Measurements from ENCODE around the gene ITPKB.
"Not testable (repeated sequence)": the region's sequence is repeated elsewhere in the genome, so short reads cannot be mapped to it uniquely, and the experiment has no call there.

The ITPKB gene

GRCh38 chr1:226603022-226603857 lies 135.8 kb downstream of the ITPKB start:
- Mint-ChIP-seq H3K4me3 (no peak overlapping the region), H3K36me3 (ENCODE audit: low read depth) (no peaks in the 10 kb centered on the region), H3K4me1 (ENCODE audit: low read depth) (peaks cover 1% of the 10 kb centered on the region), H3K27ac (no peak overlapping the region), H3K9me3 (no peaks in the 10 kb centered on the region), H3K27me3 (ENCODE audit: low read depth) (peaks cover 4% of the 10 kb centered on the region)

GRCh38 chr1:226602186-226603021 lies 136.7 kb downstream of the ITPKB start:
- Mint-ChIP-seq H3K27ac (no peak overlapping the region), H3K27me3 (ENCODE audit: low read depth) (peaks cover 6% of the 10 kb centered on the region), H3K36me3 (ENCODE audit: low read depth) (no peaks in the 10 kb centered on the region), H3K9me3 (no peaks in the 10 kb centered on the region), H3K4me3 (no peak overlapping the region), H3K4me1 (ENCODE audit: low read depth) (peaks cover 1% of the 10 kb centered on the region)

- peaks cover 1% of the 10 kb centered on the region for H3K4me1 Mint-ChIP-seq (ENCODE audit: low read depth)
- no peak overlapping the region for H3K4me3 Mint-ChIP-seq
- no peak overlapping the region for H3K27ac Mint-ChIP-seq
- peaks cover 6% of the 10 kb centered on the region for H3K27me3 Mint-ChIP-seq (ENCODE audit: low read depth)
- H3K9me3 Mint-ChIP-seq = no peaks in the 10 kb centered on the region
- H3K36me3 Mint-ChIP-seq (ENCODE audit: low read depth) = no peaks in the 10 kb centered on the region
These were observed 137.6 kb downstream of the ITPKB start for GRCh38 chr1:226601456-226601855.

- Mint-ChIP-seq H3K27me3 (ENCODE audit: low read depth) (peaks cover 6% of the 10 kb centered on the region), H3K27ac (no peak overlapping the region), H3K9me3 (no peaks in the 10 kb centered on the region), H3K4me3 (no peak overlapping the region), H3K4me1 (ENCODE audit: low read depth) (peaks cover 1% of the 10 kb centered on the region), H3K36me3 (ENCODE audit: low read depth) (no peaks in the 10 kb centered on the region)
These were observed 138.8 kb downstream of the ITPKB start for GRCh38 chr1:226600254-226600653.

- Mint-ChIP-seq H3K4me1 (ENCODE audit: low read depth) (peaks cover 1% of the 10 kb centered on the region), H3K9me3 (no peaks in the 10 kb centered on the region), H3K4me3 (no peak overlapping the region), H3K27ac (no peak overlapping the region), H3K27me3 (ENCODE audit: low read depth) (peaks cover 6% of the 10 kb centered on the region), H3K36me3 (ENCODE audit: low read depth) (no peaks in the 10 kb centered on the region)
These were observed 139.3 kb downstream of the ITPKB start for GRCh38 chr1:226599636-226600238.

GRCh38 chr1:226598955-226599354 lies 140.1 kb downstream of the ITPKB start:
- H3K36me3 Mint-ChIP-seq (ENCODE audit: low read depth); H3K4me1 Mint-ChIP-seq (ENCODE audit: low read depth); H3K4me3 Mint-ChIP-seq; H3K9me3 Mint-ChIP-seq; H3K27ac Mint-ChIP-seq: not testable (repeated sequence)
- H3K27me3 Mint-ChIP-seq (ENCODE audit: low read depth) = peaks cover 10% of the 10 kb centered on the region

GRCh38 chr1:226598455-226598849 lies 140.6 kb downstream of the ITPKB start:
- H3K27ac Mint-ChIP-seq = no peak overlapping the region
- no peak overlapping the region for H3K4me3 Mint-ChIP-seq
- peaks cover 1% of the 10 kb centered on the region for H3K4me1 Mint-ChIP-seq (ENCODE audit: low read depth)
- peaks cover 13% of the 10 kb centered on the region for H3K27me3 Mint-ChIP-seq (ENCODE audit: low read depth)
- no peaks in the 10 kb centered on the region for H3K36me3 Mint-ChIP-seq (ENCODE audit: low read depth)
- no peaks in the 10 kb centered on the region for H3K9me3 Mint-ChIP-seq

- H3K4me1 Mint-ChIP-seq (ENCODE audit: low read depth) = no peaks in the 10 kb centered on the region
- no peaks in the 10 kb centered on the region for H3K9me3 Mint-ChIP-seq
- H3K27ac Mint-ChIP-seq = no peak overlapping the region
- H3K27me3 Mint-ChIP-seq (ENCODE audit: low read depth) = peaks cover 13% of the 10 kb centered on the region
- H3K4me3 Mint-ChIP-seq = no peak overlapping the region
- H3K36me3 Mint-ChIP-seq (ENCODE audit: low read depth) = no peaks in the 10 kb centered on the region
These were observed 141.2 kb downstream of the ITPKB start for GRCh38 chr1:226597616-226598454.

- Mint-ChIP-seq H3K27ac (no peak overlapping the region), H3K4me1 (ENCODE audit: low read depth) (no peaks in the 10 kb centered on the region), H3K27me3 (ENCODE audit: low read depth) (peaks cover 13% of the 10 kb centered on the region), H3K9me3 (no peaks in the 10 kb centered on the region), H3K36me3 (ENCODE audit: low read depth) (no peaks in the 10 kb centered on the region), H3K4me3 (no peak overlapping the region)
These were observed 142.4 kb downstream of the ITPKB start for GRCh38 chr1:226596531-226597165.

GRCh38 chr1:226593541-226593940 lies 145.5 kb downstream of the ITPKB start:
- Mint-ChIP-seq H3K4me3 (no peak overlapping the region), H3K36me3 (ENCODE audit: low read depth) (no peaks in the 10 kb centered on the region), H3K27ac (no peak overlapping the region), H3K27me3 (ENCODE audit: low read depth) (peaks cover 17% of the 10 kb centered on the region), H3K4me1 (ENCODE audit: low read depth) (no peaks in the 10 kb centered on the region), H3K9me3 (no peaks in the 10 kb centered on the region)

GRCh38 chr1:226590614-226591013 lies 148.5 kb downstream of the ITPKB start:
- Mint-ChIP-seq H3K36me3 (ENCODE audit: low read depth) (no peaks in the 10 kb centered on the region), H3K4me1 (ENCODE audit: low read depth) (no peaks in the 10 kb centered on the region), H3K4me3 (no peak overlapping the region), H3K9me3 (no peaks in the 10 kb centered on the region), H3K27me3 (ENCODE audit: low read depth) (peaks cover 12% of the 10 kb centered on the region), H3K27ac (no peak overlapping the region)

- Mint-ChIP-seq H3K27me3 (ENCODE audit: low read depth) (peaks cover 10% of the 10 kb centered on the region), H3K4me1 (ENCODE audit: low read depth) (no peaks in the 10 kb centered on the region), H3K9me3 (no peaks in the 10 kb centered on the region), H3K27ac (no peak overlapping the region), H3K4me3 (no peak overlapping the region), H3K36me3 (ENCODE audit: low read depth) (no peaks in the 10 kb centered on the region)
These were observed 149.9 kb downstream of the ITPKB start for GRCh38 chr1:226589008-226589733.

- H3K27ac Mint-ChIP-seq = no peak overlapping the region
- peaks cover 5% of the 10 kb centered on the region for H3K27me3 Mint-ChIP-seq (ENCODE audit: low read depth)
- H3K36me3 Mint-ChIP-seq (ENCODE audit: low read depth) = no peaks in the 10 kb centered on the region
- no peak overlapping the region for H3K4me3 Mint-ChIP-seq
- no peaks in the 10 kb centered on the region for H3K9me3 Mint-ChIP-seq
- H3K4me1 Mint-ChIP-seq (ENCODE audit: low read depth) = no peaks in the 10 kb centered on the region
These were observed 150.6 kb downstream of the ITPKB start for GRCh38 chr1:226588484-226588883.

All from T-helper 1 cell treated with Interleukin-12 subunit alpha and Interleukin-12 subunit beta and Interleukin-4 antibody, amounts not matched to agents 30 μg/mL and 1 μg/mL, for 36 hours (primary cell).